ENCODE results near the gene D2HGDH.

Gene D2HGDH

DNA sequence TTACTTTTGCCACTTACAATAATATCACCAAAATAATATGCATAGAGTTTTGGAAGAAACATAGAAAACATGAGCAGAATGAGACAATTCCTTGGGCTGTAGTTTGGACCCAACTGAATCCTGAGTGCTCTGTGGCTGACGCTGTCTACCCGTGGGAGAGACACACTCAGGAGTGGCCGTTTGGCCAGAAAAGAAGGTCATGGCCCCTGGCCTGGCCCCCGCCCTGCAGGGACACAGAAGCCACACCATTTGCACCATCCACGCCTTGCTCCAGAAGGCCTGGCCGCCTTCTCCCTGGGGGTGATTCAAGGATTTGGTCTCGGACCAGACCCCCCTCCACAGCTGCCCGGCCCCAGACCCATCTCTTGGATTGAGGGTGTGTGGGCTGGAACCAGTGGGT is 6.4 kb upstream of the D2HGDH start:
- TF ChIP-seq CTCF (IDR thresholded peaks at IDR 0.05) = no peak

DNA sequence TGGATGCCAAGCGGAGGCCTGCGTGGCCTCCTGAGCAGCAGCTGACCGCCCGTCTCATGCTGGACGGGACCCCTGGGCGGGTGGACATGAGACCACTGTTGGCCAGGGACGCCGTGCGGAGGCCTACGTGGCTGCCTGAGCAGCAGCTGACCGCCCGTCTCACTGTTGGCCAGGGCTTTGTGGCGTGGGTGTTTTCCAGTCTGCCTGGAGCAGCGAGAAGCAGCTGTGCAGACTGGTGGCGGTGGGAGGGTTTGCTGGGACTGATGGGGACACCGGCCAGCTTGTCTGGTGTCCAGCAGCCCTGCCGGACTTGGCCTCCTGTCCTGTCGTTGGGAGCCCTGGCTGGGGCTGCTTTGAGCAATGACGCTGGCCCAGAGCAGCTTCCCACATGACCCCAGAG is 5.8 kb upstream of the D2HGDH start:
- no peak for TF ChIP-seq CTCF (IDR thresholded peaks at IDR 0.05)

- no peak for TF ChIP-seq CTCF (IDR thresholded peaks at IDR 0.05)
These were observed 4.6 kb upstream of the D2HGDH start for GRCh38 chr2:241729868-241730267.

DNA sequence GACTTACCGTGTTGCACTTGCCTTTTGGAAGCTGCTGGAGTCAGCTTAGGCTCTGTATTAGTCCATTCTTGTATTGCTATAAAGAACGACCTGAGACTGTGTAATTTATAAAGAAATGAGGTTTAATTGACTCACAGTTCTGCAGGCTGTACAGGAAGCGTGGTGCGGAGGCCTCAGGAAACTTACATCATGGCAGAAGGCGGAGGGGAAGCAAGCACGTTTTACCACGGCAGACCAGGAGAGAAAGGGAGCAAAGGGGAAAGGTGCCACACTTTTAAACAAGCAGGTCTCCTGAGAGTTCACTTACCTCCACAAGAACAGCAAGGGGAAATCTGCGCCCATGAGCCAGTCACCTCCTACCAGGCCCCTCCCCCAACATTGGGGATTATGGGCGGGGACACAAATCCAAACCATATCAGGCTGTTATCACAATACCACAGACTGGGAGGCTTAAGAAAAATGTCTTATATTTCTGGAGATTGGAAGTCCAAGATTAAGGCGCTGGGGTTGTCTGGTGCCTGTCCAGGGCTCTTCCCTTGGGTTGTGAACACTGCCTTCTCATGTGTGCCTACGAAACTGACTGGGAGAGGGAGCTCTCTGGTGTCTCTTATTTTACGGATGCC is 3.6 kb upstream of the D2HGDH start:
- TF ChIP-seq CTCF (IDR thresholded peaks at IDR 0.05) = no peak

- TF ChIP-seq CTCF (IDR thresholded peaks at IDR 0.05) = peak; percentile 42; the same call in 1 of the 2 replicates
These were observed 1.8 kb upstream of the D2HGDH start for GRCh38 chr2:241732513-241733186.

- TF ChIP-seq CTCF (IDR thresholded peaks at IDR 0.05) = no peak
These were observed 831 bp upstream of the D2HGDH start for GRCh38 chr2:241733391-241734207.

GRCh38 chr2:241734208-241734466 is 293 bp upstream of the D2HGDH start:
- TF ChIP-seq CTCF (IDR thresholded peaks at IDR 0.05) = no peak
